ENCODE results near the gene ZSWIM3. TPM values are rescaled to one million over a fixed set of nuclear protein-coding genes. Genes with fewer than 3 reads are reported as not detected.
A peak's percentile ranks its signal among the peaks of the same experiment; 100 is the strongest.

The ZSWIM3 gene
- total and polyA plus RNA-seq, 4 donors: 0.56 to 4.2 (median 2.3) TPM

- H3K36me3 ChIP-seq (ENCODE audit: control insufficient read depth in 4 of 4, insufficient read depth in 3 of 4, low read depth in 1 of 4, low read length in 3 of 4): peaks cover 10 to 37% (median 18%) of the 10 kb centered on the region in 4 donors
- no peak overlapping the region for H3K27ac ChIP-seq (ENCODE audit: low read depth in 1 of 2, low read length in 2 of 2)
- H3K27me3 ChIP-seq (ENCODE audit: control insufficient read depth in 4 of 4, insufficient read depth in 4 of 4, low read length in 3 of 4): no peaks in the 10 kb centered on the region
- WGBS: 76% methylated on average over 9 of the region's 9 CpGs
- TF ChIP-seq CTCF (IDR thresholded peaks at IDR 0.05; ENCODE audit: low read depth, low read length, missing input control) (peak; percentile 7), HNF4G (IDR thresholded peaks at IDR 0.05) (no peak), YY1 (IDR thresholded peaks at IDR 0.05) (no peak), RAD21 (IDR thresholded peaks at IDR 0.05) (no peak), JUND (IDR thresholded peaks at IDR 0.05) (no peak)
- no peak for DNase-seq (ENCODE audit: low spot score)
- H3K9ac ChIP-seq (ENCODE audit: low read depth in 1 of 2, low read length in 2 of 2): peak overlapping the region in 1 of 2 donors; percentile 85
- H3K4me3 ChIP-seq (ENCODE audit: low read depth in 1 of 3, low read length in 3 of 3): peak overlapping the region; percentile 69 to 83 (median 77)
- no peaks in the 10 kb centered on the region for H3K9me3 ChIP-seq (ENCODE audit: control insufficient read depth in 4 of 4, low read length in 3 of 4)
- H3K4me1 ChIP-seq (ENCODE audit: control insufficient read depth in 4 of 4, insufficient read depth in 4 of 4, low read length in 3 of 4): peaks cover 2 to 49% (median 40%) of the 10 kb centered on the region in 4 donors
Observed at GRCh38 chr20:45892049-45892825, 34.8 kb downstream of the ZSWIM3 start.

GRCh38 chr20:45892828-45893500, 35.5 kb downstream of the ZSWIM3 start:
- peaks cover 2 to 48% (median 39%) of the 10 kb centered on the region in 4 donors for H3K4me1 ChIP-seq (ENCODE audit: control insufficient read depth in 4 of 4, insufficient read depth in 4 of 4, low read length in 3 of 4)
- H3K4me3 ChIP-seq (ENCODE audit: low read depth in 1 of 3, low read length in 3 of 3): no peak overlapping the region
- TF ChIP-seq YY1 (IDR thresholded peaks at IDR 0.05): no peak
- no peak for TF ChIP-seq SP1 (IDR thresholded peaks at IDR 0.05)
- TF ChIP-seq REST (IDR thresholded peaks at IDR 0.05): no peak
- TF ChIP-seq ATF3 (IDR thresholded peaks at IDR 0.05): no peak
- no peak for TF ChIP-seq HNF4G (IDR thresholded peaks at IDR 0.05)
- TF ChIP-seq HNF4A (conservative IDR thresholded peaks at IDR 0.05): no peak
- TF ChIP-seq NR2F2 (IDR thresholded peaks at IDR 0.05): no peak
- no peak for TF ChIP-seq JUND (IDR thresholded peaks at IDR 0.05)
- TF ChIP-seq MAX (IDR thresholded peaks at IDR 0.05): no peak
- no peak for TF ChIP-seq RXRA (IDR thresholded peaks at IDR 0.05)
- no peak for TF ChIP-seq FOXA1 (IDR thresholded peaks at IDR 0.05)
- TF ChIP-seq RAD21 (IDR thresholded peaks at IDR 0.05): no peak
- TF ChIP-seq FOXA2 (IDR thresholded peaks at IDR 0.05): no peak
- no peak for TF ChIP-seq CTCF (IDR thresholded peaks at IDR 0.05; ENCODE audit: low read depth, low read length, missing input control)
- no peak for TF ChIP-seq TAF1 (conservative IDR thresholded peaks at IDR 0.05)
- no peak for TF ChIP-seq ZBTB33 (IDR thresholded peaks at IDR 0.05)
- TF ChIP-seq GABPA (IDR thresholded peaks at IDR 0.05 in 1 of 2, conservative IDR thresholded peaks at IDR 0.05 in 1 of 2): no peak
- no peak for TF ChIP-seq EGR1 (IDR thresholded peaks at IDR 0.05; ENCODE audit: low read depth in 2 of 2)
- no peak overlapping the region for H3K9ac ChIP-seq (ENCODE audit: low read depth in 1 of 2, low read length in 2 of 2)
- no peaks in the 10 kb centered on the region for H3K9me3 ChIP-seq (ENCODE audit: control insufficient read depth in 4 of 4, low read length in 3 of 4)
- H3K36me3 ChIP-seq (ENCODE audit: control insufficient read depth in 4 of 4, insufficient read depth in 3 of 4, low read depth in 1 of 4, low read length in 3 of 4): peaks cover 12 to 41% (median 19%) of the 10 kb centered on the region in 4 donors
- 62% methylated on average over 4 of the region's 4 CpGs for WGBS
- H3K27me3 ChIP-seq (ENCODE audit: control insufficient read depth in 4 of 4, insufficient read depth in 4 of 4, low read length in 3 of 4): no peaks in the 10 kb centered on the region
- no peak overlapping the region for H3K27ac ChIP-seq (ENCODE audit: low read depth in 1 of 2, low read length in 2 of 2)
- no peak for DNase-seq (ENCODE audit: low spot score)

All from liver (tissue), 9 donors.